Panc1 (cell line): Measurements from ENCODE around the gene MAFG.

Experiments used
- POLR2AphosphoS5 ChIP-seq: IDR thresholded peaks from 2 replicates; pipeline ENCODE4 v1.6.1; 2012; ENCODE audit warnings: mild to moderate bottlenecking, low read depth, low read length, moderate library complexity
- REST ChIP-seq, 2 experiments: IDR thresholded peaks; 2 replicates each; pipeline ENCODE4 v1.6.1; 2011 to 2012; ENCODE audit warnings: low read depth in 2 of 2, control low read depth in 1 of 2, low read length in 1 of 2, mild to moderate bottlenecking in 1 of 2, moderate library complexity in 1 of 2; ENCODE audit not compliant: insufficient read depth in 1 of 2
- TCF7L2 ChIP-seq: IDR thresholded peaks from 2 replicates; pipeline ENCODE4 v1.6.1; 2011; ENCODE audit warnings: mild to moderate bottlenecking, low read depth, low read length, inconsistent platforms
- TF ChIP-seq, protein P1 (sequence below): fragments of 450-650 bp; IDR thresholded peaks from 2 replicates; pipeline ENCODE4 v1.5.1; 2017; ENCODE audit warnings: mild to moderate bottlenecking

GRCh38 chr17:81921537-81921862, 6.0 kb downstream of the MAFG start:
- TF ChIP-seq, protein P1, sequence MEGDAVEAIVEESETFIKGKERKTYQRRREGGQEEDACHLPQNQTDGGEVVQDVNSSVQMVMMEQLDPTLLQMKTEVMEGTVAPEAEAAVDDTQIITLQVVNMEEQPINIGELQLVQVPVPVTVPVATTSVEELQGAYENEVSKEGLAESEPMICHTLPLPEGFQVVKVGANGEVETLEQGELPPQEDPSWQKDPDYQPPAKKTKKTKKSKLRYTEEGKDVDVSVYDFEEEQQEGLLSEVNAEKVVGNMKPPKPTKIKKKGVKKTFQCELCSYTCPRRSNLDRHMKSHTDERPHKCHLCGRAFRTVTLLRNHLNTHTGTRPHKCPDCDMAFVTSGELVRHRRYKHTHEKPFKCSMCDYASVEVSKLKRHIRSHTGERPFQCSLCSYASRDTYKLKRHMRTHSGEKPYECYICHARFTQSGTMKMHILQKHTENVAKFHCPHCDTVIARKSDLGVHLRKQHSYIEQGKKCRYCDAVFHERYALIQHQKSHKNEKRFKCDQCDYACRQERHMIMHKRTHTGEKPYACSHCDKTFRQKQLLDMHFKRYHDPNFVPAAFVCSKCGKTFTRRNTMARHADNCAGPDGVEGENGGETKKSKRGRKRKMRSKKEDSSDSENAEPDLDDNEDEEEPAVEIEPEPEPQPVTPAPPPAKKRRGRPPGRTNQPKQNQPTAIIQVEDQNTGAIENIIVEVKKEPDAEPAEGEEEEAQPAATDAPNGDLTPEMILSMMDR = no peak
- TF ChIP-seq REST (IDR thresholded peaks at IDR 0.05; ENCODE audit: insufficient read depth in 1 of 2, low read depth in 2 of 2, low read length in 1 of 2) (no peak), POLR2AphosphoS5 (no peak), TCF7L2 (no peak)
